ENCODE measurements around the gene DPM3. TPM values are rescaled to one million over a fixed set of nuclear protein-coding genes. Genes with fewer than 3 reads are reported as not detected.

The DPM3 gene
- total and polyA plus RNA-seq, 9 of the 15 experiments (the other 6 are each of a cell fraction or from before 2014, with no cell fraction given) = 3.7 to 120 (median 36.4) TPM

- H3K4me1 ChIP-seq (replicated peaks in 1 of 2; ENCODE audit: control insufficient read depth in 2 of 2, insufficient read depth in 2 of 2, low read length in 2 of 2) = peaks cover 9 to 58% of the 10 kb centered on the region in 2 experiments; a peak in 4 of 5 replicates
- no peak overlapping the region for H3K27ac ChIP-seq (ENCODE audit: extremely low read depth, low read depth, low read length)
- intact Hi-C loops (cut with micrococcal nuclease) = loop anchor here (1.0 kb wide), 1 partner anchor 13 kb away; no protein-coding TSS in a partner anchor
- BruUV-seq (replicated peaks) = no TSS peak
- no peaks in the 10 kb centered on the region for H3K36me3 ChIP-seq (ENCODE audit: control insufficient read depth, insufficient read depth, low read length)
- in situ Hi-C loops (cut with MboI) = no loop called here
- H3K79me2 ChIP-seq (ENCODE audit: control insufficient read depth, insufficient read depth, low read length) = no peaks in the 10 kb centered on the region
- ChIA-PET POLR2A (interaction anchor here (1.1 kb wide), 1 partner anchor 12 kb away, joined by 4 read pairs; no protein-coding TSS in a partner anchor), CTCF (ENCODE audit: low intra/inter-chr PET ratio) (interaction anchor here (0.8 kb wide), 1 partner anchor 407 kb away, joined by 3 read pairs; no protein-coding TSS in a partner anchor)
- H3K27me3 ChIP-seq (ENCODE audit: control insufficient read depth in 2 of 2, insufficient read depth in 2 of 2, low read length in 2 of 2) = no peaks in the 10 kb centered on the region
- FAIRE-seq = peak; percentile 58
- peak overlapping the region; percentile 20; the same call in 1 of the 2 replicates for H2AFZ ChIP-seq (ENCODE audit: low read depth, low read length)
- ATAC-seq = no peak
- H3K9me3 ChIP-seq (replicated peaks; ENCODE audit: control insufficient read depth, insufficient read depth, low read depth, low read length) = no peaks in the 10 kb centered on the region
- no peaks in the 10 kb centered on the region for H4K20me1 ChIP-seq (replicated peaks; ENCODE audit: control insufficient read depth, insufficient read depth, low read length)
- no peak for DNase-seq (ENCODE audit: extremely low read depth in 1 of 4, low spot score in 3 of 4)
- no peak overlapping the region for H3K4me3 ChIP-seq
- WGBS (ENCODE audit: insufficient coverage, low coverage, missing lambda C conversion rate) = 85% methylated on average over 27 of the region's 31 CpGs
- H3K9ac ChIP-seq (ENCODE audit: insufficient read depth in 1 of 2, low read depth in 2 of 2, low read length in 2 of 2) = peak overlapping the region in 1 of 2 experiments; percentile 77; a peak in 2 of 4 replicates
- no peaks in the 10 kb centered on the region for H3K9me1 ChIP-seq (ENCODE audit: control insufficient read depth, insufficient read depth, low read length)
- H3K4me2 ChIP-seq (ENCODE audit: insufficient read depth, low read length) = no peak overlapping the region
- TF ChIP-seq IRF2 (CRISPR knock-in tag; IDR thresholded peaks at IDR 0.05) = no peak
- no peak for TF ChIP-seq DLX4 (CRISPR knock-in tag; IDR thresholded peaks at IDR 0.05)
- TF ChIP-seq ZNF121 (CRISPR knock-in tag; conservative IDR thresholded peaks at IDR 0.05) = peak; percentile 11; the same call in 1 of the 2 replicates
- TF ChIP-seq DPF2 (IDR thresholded peaks at IDR 0.05) = 0 out of 2 replicates have a peak, but pooled peaks have one; percentile 22
- no peak for TF ChIP-seq CEBPG (CRISPR knock-in tag; IDR thresholded peaks at IDR 0.05)
- TF ChIP-seq CEBPG (tag; conservative IDR thresholded peaks at IDR 0.05 in 1 of 2, IDR thresholded peaks at IDR 0.05 in 1 of 2) = peak in 1 of 2 experiments; percentile 25; a peak in 1 of 4 replicates
- no peak for TF ChIP-seq NR4A1 (CRISPR knock-in tag; IDR thresholded peaks at IDR 0.05)
- TF ChIP-seq NR4A1 (tag; IDR thresholded peaks at IDR 0.05) = no peak
- no peak for TF ChIP-seq NR2C2 (CRISPR knock-in tag; IDR thresholded peaks at IDR 0.05)
- TF ChIP-seq NR2C2 (tag; IDR thresholded peaks at IDR 0.05) = peak; percentile 75
- TF ChIP-seq CEBPB (tag; IDR thresholded peaks at IDR 0.05) = peak; percentile 7; the same call in 1 of the 2 replicates
Measured at GRCh38 chr1:155179112-155180031, 39.0 kb upstream of the DPM3 start.

All from K562 (cell line).